WTC11 (cell line): ENCODE data around the gene NANOS2. TPM values are rescaled to one million over a fixed set of nuclear protein-coding genes. Genes with fewer than 3 reads are reported as not detected.

ENCODE experiments used
- ATAC-seq: fragments of 200-7000 bp; cut with Tn5 transposase; 2 replicates; pipeline ENCODE4 v1.10.0; 2021; ENCODE audit warnings: mild to moderate bottlenecking, moderate library complexity
- CTCF ChIA-PET: fragments of 300-600 bp; sonication (Branson Sonifier 250); formaldehyde crosslinking; loops from one replicate; lab custom pipeline; 2021; ENCODE audit warnings: antibody characterized with exemption; lab: Charles Lee
- POLR2A ChIA-PET: fragments of 350-600 bp; sonication (Branson Sonifier 250); formaldehyde crosslinking; loops from one replicate; lab custom pipeline; 2021; ENCODE audit warnings: antibody characterized with exemption; lab: Charles Lee
- DNase-seq: peaks from one replicate; pipeline ENCODE4 v3.0.0; 2021; ENCODE audit warnings: low spot score
- H3K27ac Mint-ChIP-seq: 2 replicates; pipeline ENCODE4 v1.8.0; 2021; ENCODE audit warnings: mixed read lengths
- H3K27me3 Mint-ChIP-seq: 2 replicates; pipeline ENCODE4 v1.8.0; 2021; ENCODE audit warnings: low read depth, mild to moderate bottlenecking, moderate library complexity, mixed read lengths
- H3K36me3 Mint-ChIP-seq: 2 replicates; pipeline ENCODE4 v1.8.0; 2021; ENCODE audit warnings: mixed read lengths
- H3K4me1 Mint-ChIP-seq: 2 replicates; pipeline ENCODE4 v1.8.0; 2022; ENCODE audit warnings: mixed read lengths
- H3K4me3 Mint-ChIP-seq: 2 replicates; pipeline ENCODE4 v1.8.0; 2021; ENCODE audit warnings: mild to moderate bottlenecking, moderate library complexity, mixed read lengths
- H3K9me3 Mint-ChIP-seq: 2 replicates; pipeline ENCODE4 v1.8.0; 2021; ENCODE audit warnings: mixed read lengths
- CBFB ChIP-seq: sonication (generic); formaldehyde crosslinking; IDR thresholded peaks from 2 replicates; pipeline ENCODE4 v1.8.1; 2022; ENCODE audit warnings: mild to moderate bottlenecking, low read depth, missing genetic modification reagents
- ETV6 ChIP-seq: sonication (generic); formaldehyde crosslinking; IDR thresholded peaks from 2 replicates; pipeline ENCODE4 v1.8.1; 2022; ENCODE audit warnings: mild to moderate bottlenecking, missing genetic modification reagents
- MXD4 ChIP-seq: fragments of 250-450 bp; sonication (Bioruptor Pico); IDR thresholded peaks from 2 replicates; pipeline ENCODE4 v1.8.0; 2021; ENCODE audit warnings: mild to moderate bottlenecking, moderate library complexity, borderline replicate concordance
- NFYB ChIP-seq: sonication (generic); formaldehyde crosslinking; conservative IDR thresholded peaks from 2 replicates; pipeline ENCODE4 v1.8.0; 2022; ENCODE audit warnings: low read depth, missing genetic modification reagents
- SOX15 ChIP-seq: fragments of 250-450 bp; sonication (Bioruptor Pico); IDR thresholded peaks from 2 replicates; pipeline ENCODE4 v1.9.0; 2021; ENCODE audit warnings: mild to moderate bottlenecking
- TCF7 ChIP-seq: sonication (generic); formaldehyde crosslinking; IDR thresholded peaks from 2 replicates; pipeline ENCODE4 v1.8.0; 2022; ENCODE audit warnings: mild to moderate bottlenecking, low read depth, missing genetic modification reagents, moderate library complexity
- TEAD1 ChIP-seq: sonication (generic); formaldehyde crosslinking; IDR thresholded peaks from 2 replicates; pipeline ENCODE4 v1.8.0; 2022; ENCODE audit warnings: mild to moderate bottlenecking, missing genetic modification reagents
- TP53 ChIP-seq: sonication (generic); formaldehyde crosslinking; IDR thresholded peaks from 2 replicates; pipeline ENCODE4 v1.8.1; 2023; ENCODE audit warnings: mild to moderate bottlenecking, missing genetic modification reagents
- ZNF263 ChIP-seq: sonication (generic); formaldehyde crosslinking; IDR thresholded peaks from 2 replicates; pipeline ENCODE4 v1.8.1; 2022; ENCODE audit warnings: low read depth, mild to moderate bottlenecking, moderate library complexity, missing genetic modification reagents
- ZNF317 ChIP-seq: sonication (generic); formaldehyde crosslinking; IDR thresholded peaks from 2 replicates; pipeline ENCODE4 v1.8.1; 2023; ENCODE audit warnings: low read depth, mild to moderate bottlenecking, moderate library complexity, missing genetic modification reagents, borderline replicate concordance
- total RNA-seq: library from RNA; stranded (reverse); gene quantifications from 3 replicates; pipeline ENCODE4 v1.2.3, GENCODE V29; 2021
- TF ChIP-seq, protein P1 (sequence below): fragments of 200-600 bp; IDR thresholded peaks from 2 replicates; pipeline ENCODE4 v1.8.0; 2022; ENCODE audit warnings: antibody characterized with exemption
- TF ChIP-seq, protein P2 (sequence below): sonication (generic); formaldehyde crosslinking; IDR thresholded peaks from 2 replicates; pipeline ENCODE4 v1.8.1; 2022; ENCODE audit warnings: mild to moderate bottlenecking, missing genetic modification reagents, moderate library complexity, borderline replicate concordance
- TF ChIP-seq, protein P3 (sequence below): fragments of 250-450 bp; sonication (Bioruptor Pico); IDR thresholded peaks from 2 replicates; pipeline ENCODE4 v1.9.0; 2021; ENCODE audit warnings: mild to moderate bottlenecking, borderline replicate concordance
- TF ChIP-seq, protein P4 (sequence below): sonication (generic); formaldehyde crosslinking; IDR thresholded peaks from 2 replicates; pipeline ENCODE4 v1.8.1; 2023; ENCODE audit warnings: mild to moderate bottlenecking, missing genetic modification reagents, moderate library complexity
- TF ChIP-seq, protein P5 (sequence below): sonication (generic); formaldehyde crosslinking; IDR thresholded peaks from 2 replicates; pipeline ENCODE4 v1.8.1; 2023; ENCODE audit warnings: mild to moderate bottlenecking, moderate library complexity, missing genetic modification reagents
- TF ChIP-seq, protein P6 (sequence below): sonication (generic); formaldehyde crosslinking; IDR thresholded peaks from 2 replicates; pipeline ENCODE4 v1.8.0; 2023; ENCODE audit warnings: missing genetic modification reagents, mild to moderate bottlenecking, borderline replicate concordance
- TF ChIP-seq, protein P7 (sequence below): sonication (generic); formaldehyde crosslinking; IDR thresholded peaks from 2 replicates; pipeline ENCODE4 v1.8.0; 2023; ENCODE audit warnings: missing genetic modification reagents
- TF ChIP-seq, protein P8 (sequence below): sonication (generic); formaldehyde crosslinking; IDR thresholded peaks from 2 replicates; pipeline ENCODE4 v1.8.0; 2022; ENCODE audit warnings: mild to moderate bottlenecking, missing genetic modification reagents
- TF ChIP-seq, protein P9 (sequence below): fragments of 250-450 bp; sonication (Bioruptor Pico); IDR thresholded peaks from 2 replicates; pipeline ENCODE4 v2.1.2; 2022; ENCODE audit warnings: mild to moderate bottlenecking, moderate library complexity

NANOS2 gene
- total RNA-seq, 1 experiment from 2014 or later, result 0.13 TPM

DNA sequence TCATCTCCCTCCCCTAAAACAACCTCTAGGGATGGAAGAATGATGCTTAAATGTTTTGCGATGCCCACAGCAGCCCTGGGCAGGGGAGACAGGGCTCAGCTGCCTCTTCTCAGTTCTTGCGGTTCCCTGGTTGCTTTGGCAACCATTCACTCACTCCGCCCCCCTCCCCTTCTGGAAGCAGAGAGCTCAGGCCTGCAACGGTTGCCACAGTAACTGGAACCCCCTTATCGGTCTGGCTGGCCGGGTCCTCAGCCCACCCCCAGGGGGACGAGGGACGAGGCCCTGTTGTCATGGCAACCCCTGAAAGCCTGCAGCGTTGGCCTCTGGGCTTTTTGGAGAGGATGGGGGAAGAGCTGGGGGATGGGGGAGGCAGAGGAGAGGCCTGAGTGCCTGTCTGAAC is 39.6 kb upstream of the NANOS2 start:
- no peak for TF ChIP-seq ZNF317 (CRISPR knock-in tag)
- no peak for TF ChIP-seq TCF7
- no peak for TF ChIP-seq CBFB
- no peak for TF ChIP-seq NFYB
- TF ChIP-seq, protein P1, sequence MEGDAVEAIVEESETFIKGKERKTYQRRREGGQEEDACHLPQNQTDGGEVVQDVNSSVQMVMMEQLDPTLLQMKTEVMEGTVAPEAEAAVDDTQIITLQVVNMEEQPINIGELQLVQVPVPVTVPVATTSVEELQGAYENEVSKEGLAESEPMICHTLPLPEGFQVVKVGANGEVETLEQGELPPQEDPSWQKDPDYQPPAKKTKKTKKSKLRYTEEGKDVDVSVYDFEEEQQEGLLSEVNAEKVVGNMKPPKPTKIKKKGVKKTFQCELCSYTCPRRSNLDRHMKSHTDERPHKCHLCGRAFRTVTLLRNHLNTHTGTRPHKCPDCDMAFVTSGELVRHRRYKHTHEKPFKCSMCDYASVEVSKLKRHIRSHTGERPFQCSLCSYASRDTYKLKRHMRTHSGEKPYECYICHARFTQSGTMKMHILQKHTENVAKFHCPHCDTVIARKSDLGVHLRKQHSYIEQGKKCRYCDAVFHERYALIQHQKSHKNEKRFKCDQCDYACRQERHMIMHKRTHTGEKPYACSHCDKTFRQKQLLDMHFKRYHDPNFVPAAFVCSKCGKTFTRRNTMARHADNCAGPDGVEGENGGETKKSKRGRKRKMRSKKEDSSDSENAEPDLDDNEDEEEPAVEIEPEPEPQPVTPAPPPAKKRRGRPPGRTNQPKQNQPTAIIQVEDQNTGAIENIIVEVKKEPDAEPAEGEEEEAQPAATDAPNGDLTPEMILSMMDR, result no peak
- TF ChIP-seq, protein P2, sequence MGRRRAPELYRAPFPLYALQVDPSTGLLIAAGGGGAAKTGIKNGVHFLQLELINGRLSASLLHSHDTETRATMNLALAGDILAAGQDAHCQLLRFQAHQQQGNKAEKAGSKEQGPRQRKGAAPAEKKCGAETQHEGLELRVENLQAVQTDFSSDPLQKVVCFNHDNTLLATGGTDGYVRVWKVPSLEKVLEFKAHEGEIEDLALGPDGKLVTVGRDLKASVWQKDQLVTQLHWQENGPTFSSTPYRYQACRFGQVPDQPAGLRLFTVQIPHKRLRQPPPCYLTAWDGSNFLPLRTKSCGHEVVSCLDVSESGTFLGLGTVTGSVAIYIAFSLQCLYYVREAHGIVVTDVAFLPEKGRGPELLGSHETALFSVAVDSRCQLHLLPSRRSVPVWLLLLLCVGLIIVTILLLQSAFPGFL, result no peak
- no peak for TF ChIP-seq ZNF263 (CRISPR knock-in tag)
- TF ChIP-seq, protein P3, sequence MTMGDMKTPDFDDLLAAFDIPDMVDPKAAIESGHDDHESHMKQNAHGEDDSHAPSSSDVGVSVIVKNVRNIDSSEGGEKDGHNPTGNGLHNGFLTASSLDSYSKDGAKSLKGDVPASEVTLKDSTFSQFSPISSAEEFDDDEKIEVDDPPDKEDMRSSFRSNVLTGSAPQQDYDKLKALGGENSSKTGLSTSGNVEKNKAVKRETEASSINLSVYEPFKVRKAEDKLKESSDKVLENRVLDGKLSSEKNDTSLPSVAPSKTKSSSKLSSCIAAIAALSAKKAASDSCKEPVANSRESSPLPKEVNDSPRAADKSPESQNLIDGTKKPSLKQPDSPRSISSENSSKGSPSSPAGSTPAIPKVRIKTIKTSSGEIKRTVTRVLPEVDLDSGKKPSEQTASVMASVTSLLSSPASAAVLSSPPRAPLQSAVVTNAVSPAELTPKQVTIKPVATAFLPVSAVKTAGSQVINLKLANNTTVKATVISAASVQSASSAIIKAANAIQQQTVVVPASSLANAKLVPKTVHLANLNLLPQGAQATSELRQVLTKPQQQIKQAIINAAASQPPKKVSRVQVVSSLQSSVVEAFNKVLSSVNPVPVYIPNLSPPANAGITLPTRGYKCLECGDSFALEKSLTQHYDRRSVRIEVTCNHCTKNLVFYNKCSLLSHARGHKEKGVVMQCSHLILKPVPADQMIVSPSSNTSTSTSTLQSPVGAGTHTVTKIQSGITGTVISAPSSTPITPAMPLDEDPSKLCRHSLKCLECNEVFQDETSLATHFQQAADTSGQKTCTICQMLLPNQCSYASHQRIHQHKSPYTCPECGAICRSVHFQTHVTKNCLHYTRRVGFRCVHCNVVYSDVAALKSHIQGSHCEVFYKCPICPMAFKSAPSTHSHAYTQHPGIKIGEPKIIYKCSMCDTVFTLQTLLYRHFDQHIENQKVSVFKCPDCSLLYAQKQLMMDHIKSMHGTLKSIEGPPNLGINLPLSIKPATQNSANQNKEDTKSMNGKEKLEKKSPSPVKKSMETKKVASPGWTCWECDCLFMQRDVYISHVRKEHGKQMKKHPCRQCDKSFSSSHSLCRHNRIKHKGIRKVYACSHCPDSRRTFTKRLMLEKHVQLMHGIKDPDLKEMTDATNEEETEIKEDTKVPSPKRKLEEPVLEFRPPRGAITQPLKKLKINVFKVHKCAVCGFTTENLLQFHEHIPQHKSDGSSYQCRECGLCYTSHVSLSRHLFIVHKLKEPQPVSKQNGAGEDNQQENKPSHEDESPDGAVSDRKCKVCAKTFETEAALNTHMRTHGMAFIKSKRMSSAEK (CRISPR knock-in tag), result no peak
- no peak for TF ChIP-seq SOX15 (CRISPR knock-in tag)
- TF ChIP-seq, protein P4, sequence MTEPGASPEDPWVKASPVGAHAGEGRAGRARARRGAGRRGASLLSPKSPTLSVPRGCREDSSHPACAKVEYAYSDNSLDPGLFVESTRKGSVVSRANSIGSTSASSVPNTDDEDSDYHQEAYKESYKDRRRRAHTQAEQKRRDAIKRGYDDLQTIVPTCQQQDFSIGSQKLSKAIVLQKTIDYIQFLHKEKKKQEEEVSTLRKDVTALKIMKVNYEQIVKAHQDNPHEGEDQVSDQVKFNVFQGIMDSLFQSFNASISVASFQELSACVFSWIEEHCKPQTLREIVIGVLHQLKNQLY (CRISPR knock-in tag), result no peak
- no peak for TF ChIP-seq TEAD1 (CRISPR knock-in tag)
- TF ChIP-seq MXD4 (CRISPR knock-in tag), result no peak
- TF ChIP-seq TP53 (CRISPR knock-in tag), result no peak
- TF ChIP-seq, protein P5, sequence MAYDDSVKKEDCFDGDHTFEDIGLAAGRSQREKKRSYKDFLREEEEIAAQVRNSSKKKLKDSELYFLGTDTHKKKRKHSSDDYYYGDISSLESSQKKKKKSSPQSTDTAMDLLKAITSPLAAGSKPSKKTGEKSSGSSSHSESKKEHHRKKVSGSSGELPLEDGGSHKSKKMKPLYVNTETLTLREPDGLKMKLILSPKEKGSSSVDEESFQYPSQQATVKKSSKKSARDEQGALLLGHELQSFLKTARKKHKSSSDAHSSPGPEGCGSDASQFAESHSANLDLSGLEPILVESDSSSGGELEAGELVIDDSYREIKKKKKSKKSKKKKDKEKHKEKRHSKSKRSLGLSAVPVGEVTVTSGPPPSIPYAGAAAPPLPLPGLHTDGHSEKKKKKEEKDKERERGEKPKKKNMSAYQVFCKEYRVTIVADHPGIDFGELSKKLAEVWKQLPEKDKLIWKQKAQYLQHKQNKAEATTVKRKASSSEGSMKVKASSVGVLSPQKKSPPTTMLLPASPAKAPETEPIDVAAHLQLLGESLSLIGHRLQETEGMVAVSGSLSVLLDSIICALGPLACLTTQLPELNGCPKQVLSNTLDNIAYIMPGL (CRISPR knock-in tag), result no peak
- TF ChIP-seq, protein P6, sequence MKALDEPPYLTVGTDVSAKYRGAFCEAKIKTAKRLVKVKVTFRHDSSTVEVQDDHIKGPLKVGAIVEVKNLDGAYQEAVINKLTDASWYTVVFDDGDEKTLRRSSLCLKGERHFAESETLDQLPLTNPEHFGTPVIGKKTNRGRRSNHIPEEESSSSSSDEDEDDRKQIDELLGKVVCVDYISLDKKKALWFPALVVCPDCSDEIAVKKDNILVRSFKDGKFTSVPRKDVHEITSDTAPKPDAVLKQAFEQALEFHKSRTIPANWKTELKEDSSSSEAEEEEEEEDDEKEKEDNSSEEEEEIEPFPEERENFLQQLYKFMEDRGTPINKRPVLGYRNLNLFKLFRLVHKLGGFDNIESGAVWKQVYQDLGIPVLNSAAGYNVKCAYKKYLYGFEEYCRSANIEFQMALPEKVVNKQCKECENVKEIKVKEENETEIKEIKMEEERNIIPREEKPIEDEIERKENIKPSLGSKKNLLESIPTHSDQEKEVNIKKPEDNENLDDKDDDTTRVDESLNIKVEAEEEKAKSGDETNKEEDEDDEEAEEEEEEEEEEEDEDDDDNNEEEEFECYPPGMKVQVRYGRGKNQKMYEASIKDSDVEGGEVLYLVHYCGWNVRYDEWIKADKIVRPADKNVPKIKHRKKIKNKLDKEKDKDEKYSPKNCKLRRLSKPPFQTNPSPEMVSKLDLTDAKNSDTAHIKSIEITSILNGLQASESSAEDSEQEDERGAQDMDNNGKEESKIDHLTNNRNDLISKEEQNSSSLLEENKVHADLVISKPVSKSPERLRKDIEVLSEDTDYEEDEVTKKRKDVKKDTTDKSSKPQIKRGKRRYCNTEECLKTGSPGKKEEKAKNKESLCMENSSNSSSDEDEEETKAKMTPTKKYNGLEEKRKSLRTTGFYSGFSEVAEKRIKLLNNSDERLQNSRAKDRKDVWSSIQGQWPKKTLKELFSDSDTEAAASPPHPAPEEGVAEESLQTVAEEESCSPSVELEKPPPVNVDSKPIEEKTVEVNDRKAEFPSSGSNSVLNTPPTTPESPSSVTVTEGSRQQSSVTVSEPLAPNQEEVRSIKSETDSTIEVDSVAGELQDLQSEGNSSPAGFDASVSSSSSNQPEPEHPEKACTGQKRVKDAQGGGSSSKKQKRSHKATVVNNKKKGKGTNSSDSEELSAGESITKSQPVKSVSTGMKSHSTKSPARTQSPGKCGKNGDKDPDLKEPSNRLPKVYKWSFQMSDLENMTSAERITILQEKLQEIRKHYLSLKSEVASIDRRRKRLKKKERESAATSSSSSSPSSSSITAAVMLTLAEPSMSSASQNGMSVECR (CRISPR knock-in tag), result no peak
- TF ChIP-seq, protein P7, sequence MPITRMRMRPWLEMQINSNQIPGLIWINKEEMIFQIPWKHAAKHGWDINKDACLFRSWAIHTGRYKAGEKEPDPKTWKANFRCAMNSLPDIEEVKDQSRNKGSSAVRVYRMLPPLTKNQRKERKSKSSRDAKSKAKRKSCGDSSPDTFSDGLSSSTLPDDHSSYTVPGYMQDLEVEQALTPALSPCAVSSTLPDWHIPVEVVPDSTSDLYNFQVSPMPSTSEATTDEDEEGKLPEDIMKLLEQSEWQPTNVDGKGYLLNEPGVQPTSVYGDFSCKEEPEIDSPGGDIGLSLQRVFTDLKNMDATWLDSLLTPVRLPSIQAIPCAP (CRISPR knock-in tag), result no peak
- TF ChIP-seq ETV6 (CRISPR knock-in tag), result no peak
- TF ChIP-seq, protein P8, sequence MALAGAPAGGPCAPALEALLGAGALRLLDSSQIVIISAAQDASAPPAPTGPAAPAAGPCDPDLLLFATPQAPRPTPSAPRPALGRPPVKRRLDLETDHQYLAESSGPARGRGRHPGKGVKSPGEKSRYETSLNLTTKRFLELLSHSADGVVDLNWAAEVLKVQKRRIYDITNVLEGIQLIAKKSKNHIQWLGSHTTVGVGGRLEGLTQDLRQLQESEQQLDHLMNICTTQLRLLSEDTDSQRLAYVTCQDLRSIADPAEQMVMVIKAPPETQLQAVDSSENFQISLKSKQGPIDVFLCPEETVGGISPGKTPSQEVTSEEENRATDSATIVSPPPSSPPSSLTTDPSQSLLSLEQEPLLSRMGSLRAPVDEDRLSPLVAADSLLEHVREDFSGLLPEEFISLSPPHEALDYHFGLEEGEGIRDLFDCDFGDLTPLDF (CRISPR knock-in tag), result no peak
- TF ChIP-seq, protein P9, sequence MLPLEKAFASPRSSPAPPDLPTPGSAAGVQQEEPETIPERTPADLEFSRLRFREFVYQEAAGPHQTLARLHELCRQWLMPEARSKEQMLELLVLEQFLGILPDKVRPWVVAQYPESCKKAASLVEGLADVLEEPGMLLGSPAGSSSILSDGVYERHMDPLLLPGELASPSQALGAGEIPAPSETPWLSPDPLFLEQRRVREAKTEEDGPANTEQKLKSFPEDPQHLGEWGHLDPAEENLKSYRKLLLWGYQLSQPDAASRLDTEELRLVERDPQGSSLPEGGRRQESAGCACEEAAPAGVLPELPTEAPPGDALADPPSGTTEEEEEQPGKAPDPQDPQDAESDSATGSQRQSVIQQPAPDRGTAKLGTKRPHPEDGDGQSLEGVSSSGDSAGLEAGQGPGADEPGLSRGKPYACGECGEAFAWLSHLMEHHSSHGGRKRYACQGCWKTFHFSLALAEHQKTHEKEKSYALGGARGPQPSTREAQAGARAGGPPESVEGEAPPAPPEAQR (CRISPR knock-in tag), result no peak
- ChIA-PET POLR2A (no interaction called here), CTCF (interaction anchor here (0.7 kb wide), 1 partner anchor 32 kb away, joined by 4 read pairs; no protein-coding TSS in a partner anchor)
- Mint-ChIP-seq H3K36me3 (peaks cover 4% of the 10 kb centered on the region; the same call in 1 of the 2 replicates), H3K27me3 (peaks cover 73% of the 10 kb centered on the region), H3K4me1 (peaks cover 6% of the 10 kb centered on the region; the same call in 1 of the 2 replicates), H3K9me3 (peaks cover 8% of the 10 kb centered on the region), H3K4me3 (no peak overlapping the region), H3K27ac (no peak overlapping the region)
- no peak for ATAC-seq
- peak; percentile 26 for DNase-seq
